Stomach (tissue), 9 donors: Measurements from ENCODE around the gene PRR4. TPM values are rescaled to one million over a fixed set of nuclear protein-coding genes. Genes with fewer than 3 reads are reported as not detected.
A peak's percentile ranks its signal among the peaks of the same experiment; 100 is the strongest.

Experiments
- DNase-seq, 2 donors: peaks; one replicate each; pipeline versions ENCODE4 v3.0.0 to v3.0.0-alpha.2; 2013 to 2019
- H3K27ac ChIP-seq, 5 donors: fragments of 200-600 bp in 4 of 5; sonication (generic) in 4 of 5; one replicate each; pipeline ENCODE4 v1.5.1; 2013 to 2019; ENCODE audit warnings: mild to moderate bottlenecking in 1 of 5, moderate library complexity in 1 of 5
- H3K27me3 ChIP-seq, 3 donors: fragments of 200-600 bp; sonication (generic); one replicate each; pipeline ENCODE4 v1.5.1; 2017 to 2019; ENCODE audit warnings: mixed run types in 1 of 3
- H3K36me3 ChIP-seq, 4 donors: fragments of 200-600 bp; sonication (generic); 1 replicate in 3 of 4; 2 replicates in 1 of 4; pipeline ENCODE4 v1.5.1; 2016 to 2019
- H3K4me1 ChIP-seq, 4 donors: fragments of 200-600 bp; sonication (generic); one replicate each; pipeline ENCODE4 v1.5.1; 2016 to 2019
- H3K4me3 ChIP-seq, 4 donors: fragments of 200-600 bp; sonication (generic) in 3 of 4; one replicate each; pipeline ENCODE4 v1.5.1; 2016 to 2019; ENCODE audit warnings: mild to moderate bottlenecking in 1 of 4
- H3K9me3 ChIP-seq, 4 donors: fragments of 200-600 bp; sonication (generic); one replicate each; pipeline ENCODE4 v1.5.1; 2016 to 2019
- CTCF ChIP-seq, 7 experiments: fragments of 450-650 bp in 4 of 7; fragments of 200-600 bp in 3 of 7; sonication (generic) in 3 of 7; IDR thresholded peaks; one replicate each; pipeline ENCODE4 v1.5.1; 2016 to 2019; ENCODE audit warnings: antibody characterized with exemption in 7 of 7, control low read depth in 2 of 7, mild to moderate bottlenecking in 1 of 7
- EP300 ChIP-seq: sonication (generic); formaldehyde crosslinking; IDR thresholded peaks from one replicate; pipeline ENCODE4 v1.6.1; 2017; ENCODE audit warnings: antibody characterized with exemption
- POLR2A ChIP-seq, 4 donors: fragments of 450-650 bp; IDR thresholded peaks; one replicate each; pipeline ENCODE4 v1.6.1; 2016; ENCODE audit warnings: antibody characterized with exemption in 4 of 4, control low read depth in 2 of 4, mild to moderate bottlenecking in 1 of 4, moderate library complexity in 1 of 4
- POLR2AphosphoS5 ChIP-seq, 3 donors: sonication (generic); formaldehyde crosslinking; IDR thresholded peaks; one replicate each; pipeline ENCODE4 v1.6.1; 2016; ENCODE audit warnings: antibody characterized with exemption in 3 of 3
- WGBS, 5 donors: extraction: QIAGEN DNeasy Blood & Tissue Kit in 3 of 5; methylation state at CpG; one replicate each; pipeline versions ENCODE4 v1.1.5 to v1.1.7; 2013 to 2018; 5-methylcytosine and 5-hydroxymethylcytosine counted together
- intact Hi-C: fragments of 100-400 bp; cut with DNase I; formaldehyde crosslinking; loops from one replicate; pipeline ENCODE4 v1.15.1; 2023; ENCODE audit warnings: low total_unique reads
- polyA plus RNA-seq, 3 donors: library from polyadenylated mRNA; stranded (reverse); fragments of 200-250 nt; gene quantifications; one replicate each; pipeline ENCODE4 v1.2.3, GENCODE V29; 2013
- total RNA-seq, 5 donors: library from RNA; depleted of rRNA; stranded (reverse); fragments of >200 nt; gene quantifications; one replicate each; pipeline versions ENCODE4 v1.1.0 to v1.2.3, GENCODE V29; 2014 to 2016
- donor health status: healthy with polysubstance abuse.
- donor health status: Bipolar disorder and iron deficiency.
- donor health status: healthy.

PRR4 gene
- total and polyA plus RNA-seq, 8 donors = 0.87 to 334 (median 3.0) TPM; not detected in 2

GRCh38 chr12:10884086-10884725 lies 34.9 kb upstream of the PRR4 start, which contains the start of gene PRH1:
Gene PRH1 (minus strand): TSS chr12:10884255. CDS start chr12:10884217, 38 bp downstream.
- TF ChIP-seq POLR2AphosphoS5 (IDR thresholded peaks at IDR 0.05) (no peak), POLR2A (IDR thresholded peaks at IDR 0.05) (no peak), EP300 (no peak), CTCF (IDR thresholded peaks at IDR 0.05) (no peak)
- DNase-seq = no peak
- no peak within 1 kb of the TSS for H3K4me3 ChIP-seq
- H3K27ac ChIP-seq = no peak within 1 kb of the TSS
- no peaks in the 10 kb centered on the region for H3K9me3 ChIP-seq
- H3K36me3 ChIP-seq = peaks cover 0 to 10% (median 2%) of the 10 kb centered on the region in 4 donors
- no peaks in the 10 kb centered on the region for H3K27me3 ChIP-seq
- 93 to 97% (median 95%) methylated on average over 6 of the region's 6 CpGs for WGBS, 5 donors
- H3K4me1 ChIP-seq = no peaks in the 10 kb centered on the region
- intact Hi-C loops = no loop called here

- Histone ChIP-seq H3K36me3 (peaks cover 5 to 18% (median 13%) of the 10 kb centered on the region in 4 donors), H3K4me3 (no peak overlapping the region), H3K27ac (no peak overlapping the region), H3K9me3 (peaks cover 0 to 4% (median 0%) of the 10 kb centered on the region in 4 donors), H3K4me1 (peaks cover 0 to 4% (median 0%) of the 10 kb centered on the region in 4 donors), H3K27me3 (no peaks in the 10 kb centered on the region)
- TF ChIP-seq POLR2AphosphoS5 (IDR thresholded peaks at IDR 0.05) = no peak
- TF ChIP-seq EP300 = no peak
- no peak for TF ChIP-seq CTCF (IDR thresholded peaks at IDR 0.05)
- no peak for TF ChIP-seq POLR2A (IDR thresholded peaks at IDR 0.05)
- no peak for DNase-seq
- WGBS, 5 donors = 19 to 47% (median 39%) methylated on average over 2 of the region's 2 CpGs
- intact Hi-C loops = no loop called here
Observed at GRCh38 chr12:10873378-10873777, 24.1 kb upstream of the PRR4 start.

GRCh38 chr12:10867381-10867780 lies 18.1 kb upstream of the PRR4 start:
- intact Hi-C loops = no loop called here

GRCh38 chr12:10863512-10864218 lies 14.4 kb upstream of the PRR4 start:
- Histone ChIP-seq H3K4me3 (no peak overlapping the region), H3K27ac (no peak overlapping the region), H3K4me1 (no peaks in the 10 kb centered on the region), H3K36me3 (peaks cover 0 to 7% (median 5%) of the 10 kb centered on the region in 4 donors), H3K9me3 (peaks cover 0 to 17% (median 2%) of the 10 kb centered on the region in 4 donors), H3K27me3 (no peaks in the 10 kb centered on the region)
- DNase-seq = no peak
- TF ChIP-seq POLR2AphosphoS5 (IDR thresholded peaks at IDR 0.05) (no peak), CTCF (IDR thresholded peaks at IDR 0.05) (no peak), POLR2A (IDR thresholded peaks at IDR 0.05) (no peak), EP300 (no peak)
- WGBS, 5 donors = 87 to 96% (median 95%) methylated on average over 2 of the region's 2 CpGs
- intact Hi-C loops = no loop called here

More at GRCh38 chr12:10867381-10867780, 18.1 kb upstream of the PRR4 start:
- peak in 1 of 2 donors; percentile 22 for DNase-seq
- TF ChIP-seq POLR2A (IDR thresholded peaks at IDR 0.05) = no peak
- TF ChIP-seq CTCF (IDR thresholded peaks at IDR 0.05) = peak in 1 of 7 experiments; percentile 24
- Histone ChIP-seq H3K27me3 (no peaks in the 10 kb centered on the region), H3K36me3 (no peaks in the 10 kb centered on the region), H3K4me3 (no peak overlapping the region), H3K4me1 (no peaks in the 10 kb centered on the region), H3K27ac (no peak overlapping the region), H3K9me3 (peaks cover 0 to 3% (median 0%) of the 10 kb centered on the region in 4 donors)
- WGBS, 5 donors = 48 to 75% (median 57%) methylated on average over 2 of the region's 2 CpGs
